ENCODE data around the gene GPC3. TPM values are rescaled to one million over a fixed set of nuclear protein-coding genes. Genes with fewer than 3 reads are reported as not detected.

The GPC3 gene
- total and polyA plus RNA-seq, 3 experiments from 2014 or later = not detected

- ChIA-PET POLR2A (no interaction called here), CTCF (no interaction called here)
- H3K4me1 Mint-ChIP-seq = peaks cover 0 to 8% (median 1%) of the 10 kb centered on the region in 3 donors
- peak overlapping the region in 2 of 8 donors; percentile 33 to 36 for H3K27ac Mint-ChIP-seq
- no peaks in the 10 kb centered on the region for H3K36me3 ChIP-seq (ENCODE audit: insufficient read depth, low read length)
- no peak for DNase-seq
- H3K4me3 ChIP-seq (ENCODE audit: low read length) = no peak overlapping the region
- no peaks in the 10 kb centered on the region for H3K9me3 ChIP-seq (ENCODE audit: low read length)
- no peaks in the 10 kb centered on the region for H3K9me3 Mint-ChIP-seq
- H3K4me3 Mint-ChIP-seq = no peak overlapping the region
- H3K27me3 ChIP-seq (ENCODE audit: insufficient read depth, low read length, poor library complexity, severe bottlenecking) = peaks cover 3% of the 10 kb centered on the region
- no peaks in the 10 kb centered on the region for H3K4me1 ChIP-seq (ENCODE audit: insufficient read depth, low read length)
- H3K36me3 Mint-ChIP-seq = no peaks in the 10 kb centered on the region
- H3K27ac ChIP-seq (ENCODE audit: low read depth, low read length) = no peak overlapping the region
- peaks cover 19 to 31% of the 10 kb centered on the region in 2 donors for H3K27me3 Mint-ChIP-seq
Measured at GRCh38 chrX:133983256-133983973, 2.0 kb downstream of the GPC3 start.

GRCh38 chrX:133981924-133982323, 3.5 kb downstream of the GPC3 start:
- H3K4me1 Mint-ChIP-seq = peaks cover 0 to 8% (median 1%) of the 10 kb centered on the region in 3 donors
- H3K4me3 Mint-ChIP-seq = no peak overlapping the region
- H3K27me3 Mint-ChIP-seq = peaks cover 19 to 27% of the 10 kb centered on the region in 2 donors
- no peaks in the 10 kb centered on the region for H3K36me3 Mint-ChIP-seq
- Histone ChIP-seq H3K4me1 (ENCODE audit: insufficient read depth, low read length) (no peaks in the 10 kb centered on the region), H3K4me3 (ENCODE audit: low read length) (no peak overlapping the region), H3K9me3 (ENCODE audit: low read length) (no peaks in the 10 kb centered on the region), H3K27ac (ENCODE audit: low read depth, low read length) (no peak overlapping the region), H3K36me3 (ENCODE audit: insufficient read depth, low read length) (no peaks in the 10 kb centered on the region), H3K27me3 (ENCODE audit: insufficient read depth, low read length, poor library complexity, severe bottlenecking) (peaks cover 3% of the 10 kb centered on the region)
- POLR2A ChIA-PET = no interaction called here
- no peak for DNase-seq
- no peaks in the 10 kb centered on the region for H3K9me3 Mint-ChIP-seq
- H3K27ac Mint-ChIP-seq = no peak overlapping the region
- CTCF ChIA-PET = no interaction called here

GRCh38 chrX:133980832-133981588, 4.4 kb downstream of the GPC3 start:
- no peak overlapping the region for H3K4me3 Mint-ChIP-seq

GRCh38 chrX:133980406-133980805, 5.0 kb downstream of the GPC3 start:
- Mint-ChIP-seq H3K9me3 (no peaks in the 10 kb centered on the region), H3K36me3 (no peaks in the 10 kb centered on the region), H3K27me3 (peaks cover 16 to 27% of the 10 kb centered on the region in 2 donors), H3K27ac (no peak overlapping the region), H3K4me1 (peaks cover 0 to 8% (median 0%) of the 10 kb centered on the region in 3 donors), H3K4me3 (no peak overlapping the region)
- no peak for DNase-seq
- Histone ChIP-seq H3K27me3 (ENCODE audit: insufficient read depth, low read length, poor library complexity, severe bottlenecking) (peaks cover 3% of the 10 kb centered on the region), H3K27ac (ENCODE audit: low read depth, low read length) (no peak overlapping the region), H3K36me3 (ENCODE audit: insufficient read depth, low read length) (no peaks in the 10 kb centered on the region), H3K9me3 (ENCODE audit: low read length) (no peaks in the 10 kb centered on the region), H3K4me3 (ENCODE audit: low read length) (no peak overlapping the region), H3K4me1 (ENCODE audit: insufficient read depth, low read length) (no peaks in the 10 kb centered on the region)
- ChIA-PET POLR2A (no interaction called here), CTCF (no interaction called here)

More at GRCh38 chrX:133980832-133981588, 4.4 kb downstream of the GPC3 start:
- ChIA-PET POLR2A (no interaction called here), CTCF (no interaction called here)
- H3K9me3 ChIP-seq (ENCODE audit: low read length) = no peaks in the 10 kb centered on the region
- no peaks in the 10 kb centered on the region for H3K9me3 Mint-ChIP-seq
- peaks cover 0 to 8% (median 1%) of the 10 kb centered on the region in 3 donors for H3K4me1 Mint-ChIP-seq
- peaks cover 16 to 27% of the 10 kb centered on the region in 2 donors for H3K27me3 Mint-ChIP-seq
- H3K36me3 Mint-ChIP-seq = no peaks in the 10 kb centered on the region
- no peaks in the 10 kb centered on the region for H3K4me1 ChIP-seq (ENCODE audit: insufficient read depth, low read length)
- no peak overlapping the region for H3K27ac ChIP-seq (ENCODE audit: low read depth, low read length)
- no peak overlapping the region for H3K4me3 ChIP-seq (ENCODE audit: low read length)
- DNase-seq = no peak
- peaks cover 3% of the 10 kb centered on the region for H3K27me3 ChIP-seq (ENCODE audit: insufficient read depth, low read length, poor library complexity, severe bottlenecking)
- no peaks in the 10 kb centered on the region for H3K36me3 ChIP-seq (ENCODE audit: insufficient read depth, low read length)
- no peak overlapping the region for H3K27ac Mint-ChIP-seq

- peaks cover 3% of the 10 kb centered on the region for H3K27me3 ChIP-seq (ENCODE audit: insufficient read depth, low read length, poor library complexity, severe bottlenecking)
- H3K4me3 Mint-ChIP-seq = no peak overlapping the region
- no peaks in the 10 kb centered on the region for H3K36me3 Mint-ChIP-seq
- H3K9me3 Mint-ChIP-seq = no peaks in the 10 kb centered on the region
- H3K27ac ChIP-seq (ENCODE audit: low read depth, low read length) = no peak overlapping the region
- H3K4me1 Mint-ChIP-seq = peaks cover 0 to 7% (median 0%) of the 10 kb centered on the region in 3 donors
- no peak for DNase-seq
- no peaks in the 10 kb centered on the region for H3K9me3 ChIP-seq (ENCODE audit: low read length)
- H3K27me3 Mint-ChIP-seq = peaks cover 16 to 27% of the 10 kb centered on the region in 2 donors
- H3K4me1 ChIP-seq (ENCODE audit: insufficient read depth, low read length) = no peaks in the 10 kb centered on the region
- H3K4me3 ChIP-seq (ENCODE audit: low read length) = no peak overlapping the region
- no peaks in the 10 kb centered on the region for H3K36me3 ChIP-seq (ENCODE audit: insufficient read depth, low read length)
- no peak overlapping the region for H3K27ac Mint-ChIP-seq
- POLR2A ChIA-PET = no interaction called here
- CTCF ChIA-PET = no interaction called here
Measured at GRCh38 chrX:133979641-133980230, 5.7 kb downstream of the GPC3 start.

GRCh38 chrX:133973704-133974103, 11.7 kb downstream of the GPC3 start:
- no peak overlapping the region for H3K27ac Mint-ChIP-seq
- Histone ChIP-seq H3K36me3 (ENCODE audit: insufficient read depth, low read length) (no peaks in the 10 kb centered on the region), H3K9me3 (ENCODE audit: low read length) (no peaks in the 10 kb centered on the region), H3K27ac (ENCODE audit: low read depth, low read length) (no peak overlapping the region), H3K4me3 (ENCODE audit: low read length) (no peak overlapping the region), H3K27me3 (ENCODE audit: insufficient read depth, low read length, poor library complexity, severe bottlenecking) (no peaks in the 10 kb centered on the region), H3K4me1 (ENCODE audit: insufficient read depth, low read length) (no peaks in the 10 kb centered on the region)
- peaks cover 0 to 2% (median 0%) of the 10 kb centered on the region in 3 donors for H3K36me3 Mint-ChIP-seq
- H3K9me3 Mint-ChIP-seq = no peaks in the 10 kb centered on the region
- no peak overlapping the region for H3K4me3 Mint-ChIP-seq
- POLR2A ChIA-PET = no interaction called here
- CTCF ChIA-PET = no interaction called here
- DNase-seq = no peak
- H3K27me3 Mint-ChIP-seq = peaks cover 4 to 6% of the 10 kb centered on the region in 2 donors
- no peaks in the 10 kb centered on the region for H3K4me1 Mint-ChIP-seq

GRCh38 chrX:133972916-133973315, 12.5 kb downstream of the GPC3 start:
- no peak overlapping the region for H3K4me3 ChIP-seq (ENCODE audit: low read length)
- no peak overlapping the region for H3K27ac ChIP-seq (ENCODE audit: low read depth, low read length)
- CTCF ChIA-PET = no interaction called here
- no peaks in the 10 kb centered on the region for H3K27me3 ChIP-seq (ENCODE audit: insufficient read depth, low read length, poor library complexity, severe bottlenecking)
- Mint-ChIP-seq H3K4me3 (no peak overlapping the region), H3K27ac (no peak overlapping the region), H3K4me1 (no peaks in the 10 kb centered on the region), H3K27me3 (peaks cover 6 to 8% of the 10 kb centered on the region in 2 donors), H3K36me3 (peaks cover 0 to 2% (median 0%) of the 10 kb centered on the region in 3 donors), H3K9me3 (no peaks in the 10 kb centered on the region)
- H3K9me3 ChIP-seq (ENCODE audit: low read length) = no peaks in the 10 kb centered on the region
- H3K36me3 ChIP-seq (ENCODE audit: insufficient read depth, low read length) = no peaks in the 10 kb centered on the region
- no peak for DNase-seq
- POLR2A ChIA-PET = no interaction called here
- H3K4me1 ChIP-seq (ENCODE audit: insufficient read depth, low read length) = no peaks in the 10 kb centered on the region

GRCh38 chrX:133971586-133971985, 13.8 kb downstream of the GPC3 start:
- H3K27me3 ChIP-seq (ENCODE audit: insufficient read depth, low read length, poor library complexity, severe bottlenecking) = no peaks in the 10 kb centered on the region
- Mint-ChIP-seq H3K36me3 (peaks cover 0 to 2% (median 0%) of the 10 kb centered on the region in 3 donors), H3K4me3 (no peak overlapping the region), H3K27ac (no peak overlapping the region), H3K9me3 (no peaks in the 10 kb centered on the region), H3K27me3 (peaks cover 8 to 9% of the 10 kb centered on the region in 2 donors), H3K4me1 (no peaks in the 10 kb centered on the region)
- H3K9me3 ChIP-seq (ENCODE audit: low read length) = no peaks in the 10 kb centered on the region
- no peak overlapping the region for H3K4me3 ChIP-seq (ENCODE audit: low read length)
- no peak for DNase-seq
- no peak overlapping the region for H3K27ac ChIP-seq (ENCODE audit: low read depth, low read length)
- ChIA-PET CTCF (no interaction called here), POLR2A (no interaction called here)
- no peaks in the 10 kb centered on the region for H3K36me3 ChIP-seq (ENCODE audit: insufficient read depth, low read length)
- no peaks in the 10 kb centered on the region for H3K4me1 ChIP-seq (ENCODE audit: insufficient read depth, low read length)
